Mesothelial cell of epicardium (in vitro differentiated cells): ENCODE data around the gene TFIP11. TPM values are rescaled to one million over a fixed set of nuclear protein-coding genes. Genes with fewer than 3 reads are reported as not detected.

Experiments
- DNase-seq, 2 experiments: peaks; one replicate each; pipeline ENCODE4 v3.0.0; 2021; ENCODE audit warnings: low spot score in 2 of 2; ENCODE audit not compliant: unreplicated experiment in 2 of 2
- H3K27ac Mint-ChIP-seq: 2 replicates; pipeline ENCODE4 v1.8.0; 2021; ENCODE audit warnings: mixed read lengths
- H3K27me3 Mint-ChIP-seq: 2 replicates; pipeline ENCODE4 v1.8.0; 2021; ENCODE audit warnings: low read depth, mixed read lengths
- H3K36me3 Mint-ChIP-seq: 2 replicates; pipeline ENCODE4 v1.8.0; 2021; ENCODE audit warnings: mixed read lengths
- H3K4me1 Mint-ChIP-seq: 2 replicates; pipeline ENCODE4 v1.8.0; 2021; ENCODE audit warnings: mixed read lengths
- H3K4me3 Mint-ChIP-seq: 2 replicates; pipeline ENCODE4 v1.8.0; 2021; ENCODE audit warnings: mild to moderate bottlenecking, moderate library complexity, mixed read lengths
- H3K9me3 Mint-ChIP-seq: 2 replicates; pipeline ENCODE4 v1.8.0; 2021; ENCODE audit warnings: mixed read lengths
- total RNA-seq: library from RNA; stranded (reverse); gene quantifications from 3 replicates; pipeline ENCODE4 v1.2.1, GENCODE V29; 2021
- TF ChIP-seq, protein P1 (sequence below): fragments of 200-600 bp; sonication (generic); IDR thresholded peaks from one replicate; pipeline ENCODE4 v1.5.0; 2021; ENCODE audit warnings: antibody characterized with exemption; ENCODE audit not compliant: unreplicated experiment

The TFIP11 gene
- total RNA-seq, 1 donor from 2014 or later = 37.9 TPM

DNA sequence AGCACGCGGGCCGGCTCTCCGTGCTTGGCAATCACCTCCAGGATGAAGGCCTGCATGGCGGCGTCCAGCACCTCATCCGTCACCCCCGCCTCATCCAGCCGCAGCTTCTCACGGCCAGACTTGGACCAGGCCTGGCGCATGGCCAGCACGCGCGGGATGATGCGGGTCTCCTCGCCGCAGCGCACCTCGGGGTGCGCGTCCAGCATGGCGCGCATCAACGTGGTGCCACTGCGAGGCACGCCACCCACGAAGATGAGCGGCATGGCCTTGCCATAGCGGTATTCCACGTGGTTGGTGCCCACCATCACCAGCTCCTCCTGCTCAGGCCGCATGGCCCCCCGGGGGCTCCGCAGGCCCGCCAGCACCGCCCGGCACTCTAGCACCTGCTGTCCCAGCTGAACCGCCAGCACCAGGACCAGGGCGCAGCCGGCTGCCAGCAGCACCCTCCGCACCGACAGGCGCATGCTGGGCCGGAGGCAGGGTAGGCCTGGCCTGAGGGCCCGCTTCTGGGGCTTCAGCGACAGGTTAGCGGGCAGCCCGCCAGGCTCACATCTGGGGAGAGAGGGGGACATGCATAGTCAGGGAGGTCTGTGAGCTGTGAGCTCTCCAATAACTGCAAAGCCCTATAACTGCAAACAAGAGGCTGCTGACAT lies 29.0 kb upstream of the TFIP11 start:
- DNase-seq = no peak
- no peaks in the 10 kb centered on the region for H3K27me3 Mint-ChIP-seq
- no peaks in the 10 kb centered on the region for H3K4me1 Mint-ChIP-seq
- peaks cover 4% of the 10 kb centered on the region for H3K36me3 Mint-ChIP-seq
- TF ChIP-seq, protein P1, sequence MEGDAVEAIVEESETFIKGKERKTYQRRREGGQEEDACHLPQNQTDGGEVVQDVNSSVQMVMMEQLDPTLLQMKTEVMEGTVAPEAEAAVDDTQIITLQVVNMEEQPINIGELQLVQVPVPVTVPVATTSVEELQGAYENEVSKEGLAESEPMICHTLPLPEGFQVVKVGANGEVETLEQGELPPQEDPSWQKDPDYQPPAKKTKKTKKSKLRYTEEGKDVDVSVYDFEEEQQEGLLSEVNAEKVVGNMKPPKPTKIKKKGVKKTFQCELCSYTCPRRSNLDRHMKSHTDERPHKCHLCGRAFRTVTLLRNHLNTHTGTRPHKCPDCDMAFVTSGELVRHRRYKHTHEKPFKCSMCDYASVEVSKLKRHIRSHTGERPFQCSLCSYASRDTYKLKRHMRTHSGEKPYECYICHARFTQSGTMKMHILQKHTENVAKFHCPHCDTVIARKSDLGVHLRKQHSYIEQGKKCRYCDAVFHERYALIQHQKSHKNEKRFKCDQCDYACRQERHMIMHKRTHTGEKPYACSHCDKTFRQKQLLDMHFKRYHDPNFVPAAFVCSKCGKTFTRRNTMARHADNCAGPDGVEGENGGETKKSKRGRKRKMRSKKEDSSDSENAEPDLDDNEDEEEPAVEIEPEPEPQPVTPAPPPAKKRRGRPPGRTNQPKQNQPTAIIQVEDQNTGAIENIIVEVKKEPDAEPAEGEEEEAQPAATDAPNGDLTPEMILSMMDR = no peak
- H3K4me3 Mint-ChIP-seq = no peak overlapping the region
- H3K9me3 Mint-ChIP-seq = no peaks in the 10 kb centered on the region
- no peak overlapping the region for H3K27ac Mint-ChIP-seq

DNA sequence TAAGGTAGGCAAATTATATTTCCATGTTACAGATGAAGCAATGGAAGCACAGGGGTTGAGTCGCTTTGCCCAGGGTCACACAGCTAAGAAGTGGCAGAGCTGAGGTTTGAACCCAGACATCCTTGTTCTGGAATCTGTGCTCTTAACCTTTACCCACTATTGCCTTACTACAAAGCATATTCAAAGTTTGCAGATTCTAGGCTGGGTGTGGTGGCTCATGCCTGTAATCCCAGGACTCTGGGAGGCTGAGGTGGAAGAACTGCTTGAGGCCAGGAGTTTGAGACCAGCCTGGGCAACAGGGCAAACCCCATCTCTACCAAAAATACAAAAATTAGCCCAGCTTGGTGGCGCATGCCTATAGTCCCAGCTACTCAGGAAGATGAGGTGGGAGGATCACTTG lies 27.8 kb upstream of the TFIP11 start:
- Mint-ChIP-seq H3K9me3 (no peaks in the 10 kb centered on the region), H3K27me3 (no peaks in the 10 kb centered on the region), H3K36me3 (peaks cover 4% of the 10 kb centered on the region), H3K27ac (no peak overlapping the region), H3K4me3 (no peak overlapping the region), H3K4me1 (no peaks in the 10 kb centered on the region)
- DNase-seq = no peak
- TF ChIP-seq, protein P1 = no peak

DNA sequence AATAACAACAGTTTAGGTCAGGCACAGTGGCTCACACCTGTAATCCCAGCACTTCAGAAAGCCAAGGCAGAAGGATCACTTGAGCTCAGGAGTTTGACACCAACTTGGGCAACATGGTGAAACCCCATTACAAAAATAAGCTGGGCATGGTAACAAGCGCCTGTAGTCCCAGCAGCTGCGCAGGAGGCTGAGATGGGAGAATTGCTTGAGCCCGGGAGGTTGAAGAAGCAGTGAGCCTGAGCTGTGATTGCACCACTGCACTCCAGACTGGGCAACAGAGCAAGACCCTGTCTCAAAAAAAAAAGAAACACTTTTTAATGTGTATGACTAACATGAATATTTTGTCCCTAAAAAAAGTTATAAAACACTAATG lies 24.5 kb upstream of the TFIP11 start:
- Mint-ChIP-seq H3K36me3 (peaks cover 2% of the 10 kb centered on the region), H3K4me1 (peaks cover 3% of the 10 kb centered on the region), H3K27me3 (no peaks in the 10 kb centered on the region), H3K27ac (no peak overlapping the region), H3K4me3 (no peak overlapping the region), H3K9me3 (no peaks in the 10 kb centered on the region)
- TF ChIP-seq, protein P1 = no peak
- no peak for DNase-seq

DNA sequence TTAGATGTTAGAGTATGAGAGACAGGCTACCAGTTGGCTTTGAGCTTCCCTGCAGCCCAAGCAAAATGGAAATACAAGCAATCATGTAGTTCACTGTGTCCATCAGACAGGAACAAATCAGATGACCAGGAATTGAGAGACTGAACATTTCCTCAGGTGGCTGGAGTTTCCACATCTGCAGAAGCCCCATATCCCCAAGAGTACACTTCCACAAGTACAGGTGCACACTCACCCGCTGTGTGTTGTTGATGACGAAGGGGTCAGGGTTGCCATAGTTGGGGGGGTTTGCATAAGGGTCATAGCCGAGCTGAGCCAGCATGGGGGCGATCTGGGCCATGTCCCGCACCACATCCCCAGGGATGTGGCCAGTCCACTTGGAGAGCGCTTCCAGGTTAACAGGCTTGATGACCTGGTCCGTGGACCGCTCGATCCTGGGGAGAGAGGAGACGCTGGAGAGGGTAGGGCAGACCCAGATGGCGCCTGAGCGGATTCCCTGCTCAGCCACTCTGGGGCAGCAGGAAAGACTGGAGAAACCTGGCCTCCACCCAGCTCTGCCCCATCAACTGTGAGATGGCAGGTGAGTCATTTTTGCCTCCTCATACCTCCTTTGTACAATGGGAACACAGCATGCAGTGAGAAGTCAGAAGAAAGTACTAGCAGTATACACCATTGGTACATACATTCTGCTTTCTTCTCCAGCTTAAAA lies 23.9 kb upstream of the TFIP11 start:
- Mint-ChIP-seq H3K27ac (no peak overlapping the region), H3K4me3 (no peak overlapping the region), H3K27me3 (no peaks in the 10 kb centered on the region), H3K4me1 (peaks cover 3% of the 10 kb centered on the region), H3K36me3 (peaks cover 3% of the 10 kb centered on the region), H3K9me3 (no peaks in the 10 kb centered on the region)
- TF ChIP-seq, protein P1 = no peak
- no peak for DNase-seq

DNA sequence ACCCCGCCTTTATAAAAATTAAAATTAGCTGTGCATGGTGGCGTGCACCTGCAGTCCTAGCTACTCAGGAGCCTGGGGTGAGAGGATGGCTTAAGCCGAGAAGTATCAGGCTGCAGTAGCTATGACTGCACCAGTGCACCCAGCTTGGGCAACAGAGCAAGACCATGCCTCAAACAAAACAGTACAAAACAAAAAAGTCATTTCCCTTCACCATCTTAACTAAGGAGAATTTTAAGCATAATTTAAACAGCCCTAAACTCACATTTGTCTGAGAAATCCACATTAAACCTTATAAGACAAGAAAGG lies 23.3 kb upstream of the TFIP11 start:
- H3K9me3 Mint-ChIP-seq = no peaks in the 10 kb centered on the region

More for the DNA sequence above, 23.3 kb upstream of the TFIP11 start:
- TF ChIP-seq, protein P1 = no peak
- Mint-ChIP-seq H3K36me3 (peaks cover 6% of the 10 kb centered on the region), H3K4me1 (peaks cover 3% of the 10 kb centered on the region), H3K4me3 (no peak overlapping the region), H3K27ac (no peak overlapping the region), H3K27me3 (no peaks in the 10 kb centered on the region)
- DNase-seq = no peak
